NCI-H1694 (cell line): Measurements from ENCODE around the gene POGZ.
"Not testable (repeated sequence)": the region's sequence is repeated elsewhere in the genome, so short reads cannot be mapped to it uniquely, and the experiment has no call there.

Experiments used
- DNase-seq: peaks from one replicate; lab custom pipeline; 2025; lab: John Stamatoyannopoulos, UW

Gene POGZ

DNA sequence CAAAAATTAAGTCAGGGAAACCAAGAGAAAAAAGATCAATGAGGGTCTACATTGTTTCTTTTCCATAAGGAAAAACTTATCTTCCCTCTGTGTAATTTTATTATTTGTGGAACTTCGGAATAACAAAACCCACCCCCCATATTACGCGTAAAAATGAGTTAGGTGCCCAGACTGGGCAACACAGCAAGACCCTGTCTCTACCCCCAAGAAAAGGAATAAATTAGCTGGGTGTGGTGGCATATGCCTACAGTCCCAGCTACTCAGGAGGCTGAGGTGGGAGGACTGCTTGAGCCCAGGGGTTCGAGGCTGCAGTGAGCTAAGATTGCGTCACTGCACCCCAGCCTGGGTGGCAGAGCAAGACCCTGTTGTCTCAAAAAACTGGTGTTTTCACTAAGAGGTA, 39.5 kb downstream of the POGZ start:
- no peak for DNase-seq

DNA sequence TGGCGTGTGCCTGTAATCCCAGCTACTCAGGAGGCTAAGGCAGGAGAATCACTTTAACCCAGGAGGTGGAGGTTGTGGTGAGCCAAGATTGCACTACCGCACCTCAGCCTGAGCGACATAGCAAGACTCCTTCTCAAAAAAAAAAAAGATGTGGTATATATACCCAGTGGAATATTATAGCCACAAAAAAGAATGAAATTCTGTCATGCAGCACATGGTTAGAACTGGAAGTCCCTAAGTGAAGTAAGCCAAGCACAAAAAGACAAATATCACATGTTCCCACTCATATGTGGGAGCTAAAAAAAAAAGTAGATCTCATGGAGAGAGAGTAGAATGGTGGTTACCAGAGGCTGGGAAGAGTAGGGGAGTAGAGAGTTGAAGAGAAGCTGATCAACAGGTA, 41.2 kb downstream of the POGZ start:
- no peak for DNase-seq

DNA sequence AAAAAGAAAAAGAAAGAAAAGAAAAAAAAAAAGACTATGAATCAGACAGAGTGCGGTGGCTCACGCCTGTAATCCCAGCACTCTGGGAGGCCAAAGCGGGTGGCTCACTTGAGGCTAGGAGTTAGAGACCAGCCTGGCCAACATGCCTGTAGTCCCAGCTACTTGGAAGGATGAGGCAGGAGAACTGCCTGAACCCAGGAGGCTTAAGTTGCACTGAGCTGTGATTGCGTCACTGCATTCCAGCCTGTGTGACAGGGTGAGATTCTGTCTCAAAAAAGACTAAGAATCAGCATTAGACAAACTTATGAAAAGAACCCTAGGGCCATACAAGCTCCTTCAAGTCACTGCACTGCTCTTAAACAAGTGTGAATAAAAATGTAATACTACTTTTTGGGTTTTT, 43.1 kb downstream of the POGZ start:
- DNase-seq: no peak

DNA sequence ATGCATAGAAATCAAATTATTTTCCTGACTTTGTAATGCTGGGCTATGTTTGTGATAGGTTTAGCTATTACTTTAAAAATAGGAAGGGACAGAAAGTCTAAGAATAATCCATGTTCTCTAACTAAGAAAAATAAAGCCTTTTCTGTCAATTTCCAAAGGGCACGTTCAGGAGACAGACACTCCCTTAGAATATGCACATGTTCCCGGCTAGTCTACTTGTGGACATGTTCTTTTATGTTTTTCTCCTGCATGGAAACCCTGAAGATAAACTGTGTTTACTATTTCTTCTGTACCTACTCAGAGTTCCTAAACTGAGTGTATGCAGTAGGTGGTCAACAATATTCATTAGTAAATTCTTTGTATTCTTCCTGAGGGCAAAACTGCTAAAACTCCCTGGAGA, 47.4 kb downstream of the POGZ start:
- DNase-seq: no peak

DNA sequence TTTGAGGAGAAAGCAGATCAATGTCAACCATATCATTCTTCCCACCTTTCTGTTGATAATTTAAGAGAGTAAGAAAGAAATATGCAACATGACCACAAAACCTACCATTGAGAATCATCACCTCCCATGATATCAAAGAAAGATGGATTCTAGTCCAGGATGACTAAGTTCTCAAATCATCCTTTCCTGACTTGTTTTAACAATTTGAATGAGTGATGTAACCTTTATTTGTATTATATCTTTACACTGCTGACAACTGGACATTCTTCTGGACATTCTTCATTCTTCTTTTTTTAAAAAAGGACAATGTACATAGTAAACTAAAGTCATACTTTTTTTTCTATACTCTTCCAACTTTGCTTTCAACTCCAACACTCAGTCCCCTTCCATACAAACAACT, 50.4 kb downstream of the POGZ start:
- DNase-seq: no peak

DNA sequence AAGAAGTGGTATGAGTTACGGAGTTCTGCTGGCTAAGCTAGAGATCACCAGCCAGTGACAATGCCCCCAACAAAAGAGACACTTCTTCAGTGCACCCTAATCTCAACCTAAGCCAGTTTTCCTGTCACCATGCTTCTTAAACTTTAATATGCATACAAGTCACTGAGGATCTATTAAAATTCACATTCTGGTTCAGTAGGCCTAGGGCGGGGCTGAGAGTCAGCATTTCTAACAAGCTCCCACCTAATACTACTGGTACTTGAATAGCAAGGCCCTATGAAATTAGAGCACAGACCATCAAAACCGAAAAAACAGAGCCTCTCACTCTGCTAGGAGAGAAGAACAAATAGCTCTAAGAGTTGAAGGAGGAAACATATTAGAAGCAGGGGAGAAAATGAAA, 52.0 kb downstream of the POGZ start:
- no peak for DNase-seq

DNA sequence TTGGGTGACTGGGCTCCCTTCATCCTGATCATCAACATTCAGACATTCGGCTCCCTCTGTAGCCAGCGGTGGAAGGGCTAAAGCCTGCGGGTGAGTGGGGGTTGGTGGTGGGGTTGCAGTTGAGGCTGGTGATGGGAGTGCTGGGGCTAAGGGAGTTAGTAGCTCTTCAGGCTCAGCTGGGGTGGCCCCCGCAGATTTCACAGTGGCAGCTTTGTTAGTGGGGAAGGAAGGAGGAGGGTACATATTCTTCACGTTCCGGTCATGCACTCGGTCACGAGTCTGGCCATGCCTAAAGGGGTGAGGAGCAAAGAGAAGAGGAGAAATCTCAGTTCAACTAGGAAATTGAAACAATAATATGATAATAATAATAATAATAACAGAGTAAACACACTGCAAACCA, 53.1 kb downstream of the POGZ start:
- DNase-seq: no peak

DNA sequence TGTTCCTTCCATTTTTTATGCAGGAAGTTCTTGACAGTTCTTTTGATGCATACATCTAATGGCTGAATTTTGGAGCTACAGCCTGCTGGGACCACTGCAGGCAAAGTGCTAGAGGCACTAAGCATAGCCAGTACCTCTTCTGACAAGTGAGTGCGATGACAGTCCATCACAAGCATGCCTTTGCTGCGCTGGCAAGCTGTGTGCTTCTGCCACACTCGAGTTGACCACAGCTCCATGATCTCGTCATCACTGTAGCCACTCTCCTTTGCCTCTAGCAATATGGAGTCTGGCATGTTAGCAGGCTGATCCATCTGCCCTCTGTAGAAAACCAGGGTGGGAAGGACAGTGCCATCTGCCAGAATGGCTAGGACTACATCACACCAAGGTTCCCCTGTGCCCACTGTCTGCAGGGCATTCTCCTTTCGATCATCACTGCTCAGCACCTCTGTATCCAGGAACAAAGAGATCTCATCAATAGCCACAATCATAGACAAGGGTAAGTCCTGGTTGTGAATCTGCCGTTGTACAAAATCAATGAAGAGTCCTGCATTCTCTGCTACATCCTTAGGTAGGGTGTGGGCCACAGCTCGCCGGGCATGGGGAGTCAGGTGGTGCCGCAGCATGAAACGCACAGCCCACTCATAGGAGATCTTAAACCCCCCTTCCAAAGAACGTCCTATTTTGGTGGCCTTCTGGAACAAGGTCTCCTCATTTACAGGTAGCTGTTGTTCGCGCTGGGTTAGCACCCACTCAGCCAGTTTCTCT, 53.9 kb downstream of the POGZ start:
- DNase-seq: no peak

DNA sequence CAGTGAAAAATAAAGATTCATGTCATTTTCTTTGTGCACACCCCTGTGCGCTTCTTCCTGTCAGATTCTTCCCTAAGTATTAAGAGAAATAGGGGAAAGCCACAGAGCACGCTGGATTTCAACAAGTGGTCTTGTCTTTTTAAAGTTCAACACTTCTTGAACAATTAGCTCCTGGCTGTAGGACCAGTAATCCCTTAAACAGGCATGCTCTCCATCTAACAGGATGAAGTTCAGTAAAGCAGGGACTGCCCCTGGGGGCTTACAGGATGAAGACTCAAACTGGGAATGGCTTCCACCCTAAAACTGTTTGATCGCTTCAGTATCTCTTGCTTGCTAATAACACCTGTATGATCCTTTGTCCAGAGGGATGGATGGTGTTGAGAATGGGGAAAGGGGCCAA, 55.7 kb downstream of the POGZ start:
- DNase-seq: no peak

DNA sequence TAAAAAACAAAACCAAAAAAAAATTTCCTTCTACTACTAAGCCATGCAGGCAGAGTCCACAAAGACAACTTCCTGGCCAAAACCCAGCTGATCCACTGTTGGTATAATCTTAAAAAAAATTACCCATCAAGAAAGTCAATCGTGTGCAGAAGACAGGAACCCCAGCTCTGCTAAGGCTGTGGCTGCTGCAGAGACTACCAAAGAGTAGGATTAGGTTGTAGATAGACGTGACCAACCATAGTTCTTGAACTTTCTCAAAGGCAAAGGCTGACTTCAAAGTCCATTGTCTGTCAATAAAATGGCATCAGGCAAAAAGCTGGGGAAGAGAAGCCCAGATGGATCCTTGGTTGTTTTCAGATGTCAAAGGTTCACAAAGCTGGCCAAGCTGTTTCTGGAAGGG, 56.5 kb downstream of the POGZ start:
- DNase-seq: no peak

DNA sequence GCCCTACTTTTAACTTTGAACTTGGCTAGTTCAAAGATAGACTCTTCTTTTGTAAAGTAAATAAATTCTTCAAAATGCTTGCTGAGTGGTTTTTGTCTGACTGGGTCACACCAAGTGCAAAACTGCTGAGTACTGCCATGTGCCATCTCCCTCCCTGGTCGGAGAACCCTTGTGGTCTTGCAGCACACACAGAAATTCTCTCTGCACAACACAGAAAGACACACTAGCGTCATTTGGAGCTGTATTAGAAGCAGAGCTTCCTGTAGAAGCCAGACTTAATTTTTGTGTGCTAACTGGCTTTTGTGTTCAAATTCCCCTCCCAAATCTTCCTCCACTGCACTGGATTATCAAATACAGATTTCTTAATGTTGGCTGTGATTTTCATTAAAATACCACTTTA, 57.4 kb downstream of the POGZ start:
- no peak for DNase-seq

DNA sequence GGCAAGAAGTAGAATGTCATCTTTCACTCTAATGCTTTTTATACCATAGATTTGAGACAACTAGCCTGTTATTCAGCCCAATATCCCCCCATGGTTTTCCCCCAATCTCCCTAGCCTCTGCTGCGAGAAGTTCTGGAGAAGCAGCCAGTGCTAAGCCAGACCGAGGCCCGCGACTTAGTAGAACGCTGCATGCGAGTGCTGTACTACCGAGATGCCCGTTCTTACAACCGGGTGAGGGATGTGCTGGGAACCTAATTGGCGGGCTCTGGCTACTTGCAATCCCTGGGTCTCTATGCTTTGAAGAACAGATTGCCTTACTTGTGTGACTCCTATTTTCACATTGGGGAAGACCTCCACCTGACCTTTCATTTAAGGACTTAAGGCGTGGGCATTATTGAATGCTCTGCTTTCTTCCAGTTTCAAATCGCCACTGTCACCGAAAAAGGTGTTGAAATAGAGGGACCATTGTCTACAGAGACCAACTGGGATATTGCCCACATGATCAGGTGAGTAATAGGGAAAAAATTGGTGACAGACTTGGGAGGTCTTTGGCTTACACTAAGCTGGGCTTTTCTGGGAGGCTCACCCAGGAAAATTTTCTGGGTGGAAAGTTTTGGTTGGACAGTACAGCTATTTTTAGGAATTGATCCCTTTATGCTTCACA, 58.0 kb downstream of the POGZ start:
- DNase-seq: no peak

DNA sequence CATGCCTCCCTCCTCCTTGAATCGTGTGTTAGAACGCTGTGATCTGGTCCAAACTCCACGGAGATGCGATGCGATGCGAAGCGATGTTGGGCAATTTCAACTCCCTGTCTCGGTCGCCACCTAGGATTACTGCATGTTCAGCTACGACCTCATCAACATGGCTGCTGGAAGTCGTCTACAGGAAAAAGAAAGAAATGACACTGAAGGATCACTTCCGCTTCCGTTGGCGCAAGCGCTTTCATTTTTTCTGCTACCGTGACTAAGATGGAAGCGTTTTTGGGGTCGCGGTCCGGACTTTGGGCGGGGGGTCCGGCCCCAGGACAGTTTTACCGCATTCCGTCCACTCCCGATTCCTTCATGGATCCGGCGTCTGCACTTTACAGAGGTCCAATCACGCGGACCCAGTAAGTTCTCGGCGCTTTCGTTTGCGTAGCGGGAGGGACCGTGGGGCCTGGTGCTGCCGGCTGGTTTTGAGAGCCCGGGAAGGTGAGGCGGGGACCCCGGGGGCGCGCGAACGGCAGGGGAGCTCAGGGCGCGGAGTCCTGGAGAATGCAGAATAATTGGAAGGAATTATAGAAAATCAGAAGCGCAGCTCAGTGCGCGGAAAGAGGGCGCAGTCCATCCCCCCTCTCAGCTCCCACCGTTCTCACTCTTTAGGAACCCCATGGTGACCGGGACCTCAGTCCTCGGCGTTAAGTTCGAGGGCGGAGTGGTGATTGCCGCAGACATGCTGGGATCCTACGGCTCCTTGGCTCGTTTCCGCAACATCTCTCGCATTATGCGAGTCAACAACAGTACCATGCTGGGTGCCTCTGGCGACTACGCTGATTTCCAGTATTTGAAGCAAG, 59.7 kb downstream of the POGZ start, which contains the start of gene PSMB4:
PSMB4 (plus strand) TSS at position 250 of the 848 bp plus-strand sequence; CDS start at position 265, 15 bp downstream.
- DNase-seq: peak; percentile 97

DNA sequence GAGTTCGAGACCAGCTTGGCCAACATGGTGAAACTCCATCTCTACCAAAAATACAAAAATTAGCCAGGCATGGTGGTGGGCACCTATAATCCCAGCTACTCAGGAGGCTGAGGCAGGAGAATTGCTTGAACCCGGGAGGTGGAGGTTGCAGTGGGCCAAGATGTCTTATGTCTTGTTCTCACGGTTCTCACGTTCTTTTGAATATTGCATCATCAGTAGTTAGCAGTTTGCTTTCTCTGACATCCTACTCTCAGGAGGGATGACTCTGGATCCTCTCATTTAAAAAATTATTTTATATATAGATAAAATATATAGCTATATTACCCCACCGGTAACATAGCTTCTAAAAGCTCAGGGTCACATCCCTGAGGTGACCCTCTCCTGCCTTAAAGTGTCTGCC, 63.0 kb downstream of the POGZ start:
- not testable (repeated sequence) for DNase-seq

DNA sequence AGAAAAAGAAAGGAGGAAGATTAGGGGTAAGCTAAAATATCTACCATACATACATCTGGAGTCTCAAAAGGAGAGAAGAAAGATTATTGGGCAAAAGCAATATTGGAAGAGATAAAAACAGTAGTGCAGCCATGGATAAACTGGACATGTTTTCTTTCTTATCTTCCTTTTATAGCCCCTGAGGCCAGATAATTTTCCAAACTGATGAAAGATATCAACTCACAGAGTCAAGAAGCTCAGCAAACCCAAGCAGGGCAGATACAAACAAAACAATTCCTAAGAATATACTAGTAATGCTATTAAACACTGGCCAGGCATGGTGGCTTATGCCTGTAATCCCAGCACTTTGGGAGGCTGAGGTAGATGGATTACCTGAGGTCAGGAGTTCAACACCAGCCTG, 65.7 kb downstream of the POGZ start:
- DNase-seq: no peak

DNA sequence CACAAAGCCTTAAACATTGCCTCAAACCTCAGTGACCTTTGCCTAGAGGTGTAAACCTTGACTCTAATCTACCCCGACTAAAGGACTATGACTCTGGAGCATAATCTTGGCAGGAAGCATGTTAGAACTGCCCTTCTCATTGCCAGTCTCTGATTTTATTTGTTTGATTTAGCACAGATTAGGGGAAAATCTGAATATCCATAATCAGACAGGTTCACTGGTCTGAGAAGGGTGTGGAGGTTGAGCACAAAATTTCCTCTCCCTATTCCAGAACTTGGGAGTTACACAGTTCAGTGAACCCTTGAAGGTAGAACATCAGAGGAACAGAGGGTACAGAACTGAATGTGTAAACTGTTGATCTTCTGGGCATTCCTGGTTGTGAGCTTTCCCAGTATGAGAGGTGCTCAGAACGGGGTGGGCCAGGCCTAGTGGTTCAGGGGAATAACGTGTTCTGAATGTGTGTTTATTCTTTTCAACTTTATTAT, 68.2 kb downstream of the POGZ start:
- DNase-seq: no peak

DNA sequence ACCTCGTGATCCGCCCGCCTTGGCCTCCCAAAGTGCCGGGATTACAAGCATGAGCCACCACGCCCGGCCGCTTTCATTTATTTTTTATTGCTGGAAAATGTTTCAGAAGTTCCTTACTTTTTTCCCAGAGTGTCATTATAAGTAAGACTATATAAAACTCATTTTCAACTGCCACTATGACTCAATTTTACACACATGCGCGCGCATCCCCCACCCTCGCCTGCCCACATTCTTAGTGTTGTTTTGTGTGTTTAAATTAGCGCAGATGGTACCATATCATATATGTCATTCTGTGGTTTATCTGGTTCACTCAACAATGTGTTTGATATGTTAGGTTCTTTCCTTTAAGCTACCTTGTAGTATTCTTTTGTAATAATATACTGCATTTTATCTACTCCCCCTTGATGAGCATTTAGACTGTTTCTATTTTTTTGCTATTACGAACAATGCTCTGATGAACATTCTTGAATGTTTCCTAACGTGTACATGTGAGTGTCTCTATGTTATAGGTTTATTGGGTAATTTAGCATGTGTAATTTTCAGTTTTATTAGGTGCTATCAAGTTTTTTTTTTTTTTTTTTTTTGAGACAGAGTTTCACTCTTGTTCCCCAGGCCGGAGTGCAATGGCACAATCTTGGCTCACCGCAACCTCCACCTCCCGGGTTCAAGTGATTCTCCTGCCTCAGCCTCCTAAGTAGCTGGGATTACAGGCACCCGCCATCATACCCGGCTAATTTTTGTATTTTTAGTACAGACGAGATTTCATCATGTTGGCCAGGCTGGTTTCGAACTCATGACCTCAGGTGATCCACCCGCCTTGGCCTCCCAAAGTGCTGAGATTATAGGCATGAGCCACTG, 68.8 kb downstream of the POGZ start:
- DNase-seq: not testable (repeated sequence)

DNA sequence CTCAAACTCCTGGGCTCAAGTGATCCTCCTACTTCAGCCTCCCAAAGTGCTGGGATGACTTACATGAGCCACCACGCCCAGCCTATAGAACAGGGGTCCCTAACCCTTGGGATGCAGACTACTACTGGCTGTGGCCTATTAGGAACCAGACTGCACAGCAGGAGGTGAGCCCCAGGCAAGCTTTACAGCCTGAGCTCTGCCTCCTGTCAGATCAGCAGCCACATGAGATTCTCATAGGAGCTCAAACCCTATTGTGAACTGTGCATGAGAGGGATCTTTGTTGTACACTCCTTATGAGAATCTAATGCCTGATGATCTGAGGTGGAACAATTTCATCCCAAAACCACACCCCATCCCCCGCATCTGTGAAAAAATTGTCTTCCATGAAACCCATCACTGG, 73.3 kb downstream of the POGZ start:
- no peak for DNase-seq

DNA sequence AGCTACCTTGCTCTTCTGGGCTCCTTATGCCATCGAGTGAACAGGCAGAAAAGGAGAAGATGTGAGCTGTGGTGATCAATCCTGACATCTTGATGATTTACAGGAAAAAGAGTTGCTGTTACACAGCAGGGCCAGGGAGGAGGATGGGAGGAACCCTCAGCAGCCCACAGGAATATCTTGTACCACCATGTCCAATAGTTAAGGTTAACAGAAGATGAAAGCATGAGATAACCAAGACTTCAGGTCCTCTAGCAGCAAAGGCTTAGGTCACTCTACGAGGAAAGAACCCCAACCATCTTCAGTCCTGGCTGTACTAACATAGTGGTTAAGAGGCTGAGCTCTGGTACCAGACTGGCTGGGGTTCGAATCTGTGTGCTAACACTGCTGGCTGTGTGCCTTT, 74.7 kb downstream of the POGZ start:
- DNase-seq: no peak

DNA sequence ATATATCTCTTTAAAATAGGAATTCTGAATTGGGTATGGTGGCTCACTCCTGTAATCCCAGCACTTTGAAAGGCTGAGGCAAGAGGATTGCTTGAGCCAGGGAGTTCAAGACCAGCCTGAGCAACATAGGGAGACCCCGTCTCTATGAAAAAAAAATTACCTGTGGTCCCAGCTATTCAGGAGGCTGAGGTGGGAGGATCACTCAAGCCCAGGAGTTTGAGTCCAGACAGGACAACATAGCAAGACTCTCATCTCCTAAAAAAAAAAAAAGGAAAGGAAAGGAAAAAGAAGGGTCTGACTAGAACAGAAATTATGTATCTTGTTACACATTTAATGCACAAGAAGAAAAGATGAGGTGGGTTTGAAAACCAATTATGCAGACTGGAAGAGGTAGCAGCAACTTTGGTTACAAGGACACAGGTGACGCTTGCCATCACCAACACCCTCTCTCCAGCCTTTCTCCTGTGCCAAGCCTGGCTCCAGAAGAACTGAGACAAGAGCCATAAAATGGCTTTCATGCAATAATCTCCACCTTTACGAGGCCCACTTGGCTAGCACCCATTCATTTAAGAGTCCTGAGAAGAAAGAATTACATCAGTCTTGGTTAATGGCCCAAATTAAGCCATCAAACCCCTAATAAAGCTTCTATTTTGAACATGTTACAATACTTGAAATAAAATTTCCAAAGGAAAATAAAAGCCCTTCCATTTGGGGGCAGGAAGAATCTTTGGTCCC, 82.0 kb downstream of the POGZ start:
- DNase-seq: no peak

DNA sequence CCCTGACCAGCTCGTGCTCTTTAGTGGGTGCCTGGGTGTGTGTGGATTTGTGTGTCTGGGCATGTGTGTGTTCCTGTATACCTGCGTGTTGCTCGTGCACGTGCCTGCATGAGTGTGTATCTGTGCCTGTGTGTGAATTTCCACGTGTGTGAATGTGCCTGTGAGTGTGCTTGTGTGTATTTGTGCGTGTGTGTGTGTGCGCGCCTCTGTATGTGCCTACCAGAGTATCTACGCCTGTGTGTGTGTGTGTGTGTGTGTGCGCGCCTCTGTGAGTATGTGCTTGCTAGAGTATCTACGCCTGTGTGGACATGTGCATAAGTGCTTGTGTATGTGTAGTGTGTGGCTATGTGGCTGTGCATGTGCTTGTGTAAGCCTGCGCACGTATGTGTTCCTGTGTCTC, 86.1 kb downstream of the POGZ start:
- DNase-seq: no peak
